Measurements from ENCODE around the gene FASN. TPM values are rescaled to one million over a fixed set of nuclear protein-coding genes. Genes with fewer than 3 reads are reported as not detected.

The FASN gene
- polyA plus RNA-seq, 1 of the 3 experiments (the other 2 are of a cell fraction) = 55.1 TPM

DNA sequence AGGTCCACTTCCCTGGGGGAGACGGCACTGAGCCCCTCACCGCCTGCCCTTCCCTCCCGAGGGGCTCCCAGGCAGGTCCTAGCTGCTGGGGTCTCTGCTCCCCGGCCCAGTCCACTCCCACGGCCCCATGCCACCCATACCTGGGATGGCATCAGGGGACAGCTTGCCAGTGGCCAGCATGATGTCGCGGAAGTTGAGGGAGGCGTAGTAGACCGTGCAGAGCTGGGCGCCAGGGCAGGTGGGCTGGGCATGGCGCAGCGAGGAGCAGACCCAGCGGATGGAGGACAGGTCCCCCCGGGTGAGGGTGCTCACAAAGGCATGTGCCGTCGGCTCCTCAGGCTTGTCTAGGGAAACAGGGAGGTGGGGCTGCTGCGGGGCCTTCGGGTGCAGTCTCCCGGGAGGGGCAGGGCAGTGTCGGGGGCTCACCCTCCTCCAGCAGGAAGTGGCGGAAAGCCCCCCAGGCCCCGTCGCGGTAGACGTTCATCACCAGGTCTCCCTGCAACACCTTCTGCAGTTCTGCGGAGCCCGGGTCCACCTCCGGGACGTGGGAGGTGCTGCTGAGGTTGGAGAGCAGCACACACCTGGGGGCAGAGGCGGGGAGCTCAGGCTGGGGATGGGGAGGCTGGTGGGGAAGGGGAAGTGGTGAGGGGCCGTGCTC is 13.5 kb downstream of the FASN start:
- peaks cover 3% of the 10 kb centered on the region for H3F3A ChIP-seq (replicated peaks; ENCODE audit: insufficient read depth)
- no peaks in the 10 kb centered on the region for H3K9me2 ChIP-seq
- H3K27me3 ChIP-seq (ENCODE audit: insufficient read depth) = no peaks in the 10 kb centered on the region
- H3K4me2 ChIP-seq = no peak overlapping the region
- H3K79me2 ChIP-seq (ENCODE audit: insufficient read depth) = no peaks in the 10 kb centered on the region
- H3K27ac ChIP-seq (ENCODE audit: low read depth in 2 of 2, low read length in 1 of 2) = no peak overlapping the region
- H4K20me1 ChIP-seq (ENCODE audit: insufficient read depth) = no peaks in the 10 kb centered on the region
- H3K36me3 ChIP-seq (replicated peaks in 1 of 2; ENCODE audit: control insufficient read depth in 1 of 2, insufficient read depth in 2 of 2, low read length in 1 of 2) = peaks cover 21 to 97% of the 10 kb centered on the region in 2 experiments
- CTCF ChIA-PET = interaction anchor here (2.2 kb wide), 1 partner anchor 54 kb away, joined by 8 read pairs; no protein-coding TSS in a partner anchor
- no peak overlapping the region for H3K9ac ChIP-seq
- no peak for DNase-seq
- H3K9me3 ChIP-seq = no peaks in the 10 kb centered on the region
- 96% methylated on average over 28 of the region's 31 CpGs for WGBS (ENCODE audit: low lambda C conversion rate)
- H3K4me1 ChIP-seq (ENCODE audit: control insufficient read depth in 1 of 2, insufficient read depth in 2 of 2, low read depth in 1 of 2, low read length in 1 of 2) = no peaks in the 10 kb centered on the region
- no peak overlapping the region for H2AFZ ChIP-seq (ENCODE audit: low read depth)
- TF ChIP-seq, protein P1, sequence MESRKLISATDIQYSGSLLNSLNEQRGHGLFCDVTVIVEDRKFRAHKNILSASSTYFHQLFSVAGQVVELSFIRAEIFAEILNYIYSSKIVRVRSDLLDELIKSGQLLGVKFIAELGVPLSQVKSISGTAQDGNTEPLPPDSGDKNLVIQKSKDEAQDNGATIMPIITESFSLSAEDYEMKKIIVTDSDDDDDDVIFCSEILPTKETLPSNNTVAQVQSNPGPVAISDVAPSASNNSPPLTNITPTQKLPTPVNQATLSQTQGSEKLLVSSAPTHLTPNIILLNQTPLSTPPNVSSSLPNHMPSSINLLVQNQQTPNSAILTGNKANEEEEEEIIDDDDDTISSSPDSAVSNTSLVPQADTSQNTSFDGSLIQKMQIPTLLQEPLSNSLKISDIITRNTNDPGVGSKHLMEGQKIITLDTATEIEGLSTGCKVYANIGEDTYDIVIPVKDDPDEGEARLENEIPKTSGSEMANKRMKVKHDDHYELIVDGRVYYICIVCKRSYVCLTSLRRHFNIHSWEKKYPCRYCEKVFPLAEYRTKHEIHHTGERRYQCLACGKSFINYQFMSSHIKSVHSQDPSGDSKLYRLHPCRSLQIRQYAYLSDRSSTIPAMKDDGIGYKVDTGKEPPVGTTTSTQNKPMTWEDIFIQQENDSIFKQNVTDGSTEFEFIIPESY (IDR thresholded peaks at IDR 0.05; ENCODE audit: borderline replicate concordance, low read depth) = no peak
- TF ChIP-seq MXI1 (IDR thresholded peaks at IDR 0.05; ENCODE audit: low read depth, low read length) (no peak), EP300 (IDR thresholded peaks at IDR 0.05; ENCODE audit: borderline replicate concordance in 1 of 2, low read depth in 1 of 2, low read length in 1 of 2) (no peak), RFX5 (IDR thresholded peaks at IDR 0.05; ENCODE audit: low read length) (no peak), NFIC (IDR thresholded peaks at IDR 0.05; ENCODE audit: borderline replicate concordance) (no peak), FOSL2 (IDR thresholded peaks at IDR 0.05; ENCODE audit: borderline replicate concordance, low read depth) (no peak), CHD2 (IDR thresholded peaks at IDR 0.05; ENCODE audit: low read length, partially characterized antibody) (no peak)
- TF ChIP-seq, protein P2, sequence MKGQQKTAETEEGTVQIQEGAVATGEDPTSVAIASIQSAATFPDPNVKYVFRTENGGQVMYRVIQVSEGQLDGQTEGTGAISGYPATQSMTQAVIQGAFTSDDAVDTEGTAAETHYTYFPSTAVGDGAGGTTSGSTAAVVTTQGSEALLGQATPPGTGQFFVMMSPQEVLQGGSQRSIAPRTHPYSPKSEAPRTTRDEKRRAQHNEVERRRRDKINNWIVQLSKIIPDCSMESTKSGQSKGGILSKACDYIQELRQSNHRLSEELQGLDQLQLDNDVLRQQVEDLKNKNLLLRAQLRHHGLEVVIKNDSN (IDR thresholded peaks at IDR 0.05; ENCODE audit: borderline replicate concordance, low read depth) = no peak
- TF ChIP-seq, protein P3, sequence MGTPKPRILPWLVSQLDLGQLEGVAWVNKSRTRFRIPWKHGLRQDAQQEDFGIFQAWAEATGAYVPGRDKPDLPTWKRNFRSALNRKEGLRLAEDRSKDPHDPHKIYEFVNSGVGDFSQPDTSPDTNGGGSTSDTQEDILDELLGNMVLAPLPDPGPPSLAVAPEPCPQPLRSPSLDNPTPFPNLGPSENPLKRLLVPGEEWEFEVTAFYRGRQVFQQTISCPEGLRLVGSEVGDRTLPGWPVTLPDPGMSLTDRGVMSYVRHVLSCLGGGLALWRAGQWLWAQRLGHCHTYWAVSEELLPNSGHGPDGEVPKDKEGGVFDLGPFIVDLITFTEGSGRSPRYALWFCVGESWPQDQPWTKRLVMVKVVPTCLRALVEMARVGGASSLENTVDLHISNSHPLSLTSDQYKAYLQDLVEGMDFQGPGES (IDR thresholded peaks at IDR 0.05; ENCODE audit: low read depth, low read length) = no peak
- TF ChIP-seq, protein P4, sequence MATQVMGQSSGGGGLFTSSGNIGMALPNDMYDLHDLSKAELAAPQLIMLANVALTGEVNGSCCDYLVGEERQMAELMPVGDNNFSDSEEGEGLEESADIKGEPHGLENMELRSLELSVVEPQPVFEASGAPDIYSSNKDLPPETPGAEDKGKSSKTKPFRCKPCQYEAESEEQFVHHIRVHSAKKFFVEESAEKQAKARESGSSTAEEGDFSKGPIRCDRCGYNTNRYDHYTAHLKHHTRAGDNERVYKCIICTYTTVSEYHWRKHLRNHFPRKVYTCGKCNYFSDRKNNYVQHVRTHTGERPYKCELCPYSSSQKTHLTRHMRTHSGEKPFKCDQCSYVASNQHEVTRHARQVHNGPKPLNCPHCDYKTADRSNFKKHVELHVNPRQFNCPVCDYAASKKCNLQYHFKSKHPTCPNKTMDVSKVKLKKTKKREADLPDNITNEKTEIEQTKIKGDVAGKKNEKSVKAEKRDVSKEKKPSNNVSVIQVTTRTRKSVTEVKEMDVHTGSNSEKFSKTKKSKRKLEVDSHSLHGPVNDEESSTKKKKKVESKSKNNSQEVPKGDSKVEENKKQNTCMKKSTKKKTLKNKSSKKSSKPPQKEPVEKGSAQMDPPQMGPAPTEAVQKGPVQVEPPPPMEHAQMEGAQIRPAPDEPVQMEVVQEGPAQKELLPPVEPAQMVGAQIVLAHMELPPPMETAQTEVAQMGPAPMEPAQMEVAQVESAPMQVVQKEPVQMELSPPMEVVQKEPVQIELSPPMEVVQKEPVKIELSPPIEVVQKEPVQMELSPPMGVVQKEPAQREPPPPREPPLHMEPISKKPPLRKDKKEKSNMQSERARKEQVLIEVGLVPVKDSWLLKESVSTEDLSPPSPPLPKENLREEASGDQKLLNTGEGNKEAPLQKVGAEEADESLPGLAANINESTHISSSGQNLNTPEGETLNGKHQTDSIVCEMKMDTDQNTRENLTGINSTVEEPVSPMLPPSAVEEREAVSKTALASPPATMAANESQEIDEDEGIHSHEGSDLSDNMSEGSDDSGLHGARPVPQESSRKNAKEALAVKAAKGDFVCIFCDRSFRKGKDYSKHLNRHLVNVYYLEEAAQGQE (IDR thresholded peaks at IDR 0.05; ENCODE audit: low read depth, low read length) = no peak
- H3K4me3 ChIP-seq (ENCODE audit: low read depth in 2 of 2, low read length in 1 of 2) = no peak overlapping the region
- POLR2A ChIA-PET = no interaction called here
